SK-N-SH (cell line): ENCODE measurements around the gene COLEC12. TPM values are rescaled to one million over a fixed set of nuclear protein-coding genes. Genes with fewer than 3 reads are reported as not detected.

ENCODE experiments used
- CTCF ChIA-PET: fragments of 300-600, 350-600 bp; formaldehyde crosslinking; extraction: SDS; loops from one replicate; lab custom pipeline; 2021; lab: Yijun Ruan, JAX
- POLR2A ChIA-PET: fragments of 350-600 bp; sonication (Branson Sonifier 250); formaldehyde crosslinking; extraction: SDS; loops from one replicate; lab custom pipeline; 2020; ENCODE audit warnings: antibody characterized with exemption, inconsistent platforms; lab: Yijun Ruan, JAX
- DNase-seq: peaks from one replicate; pipeline ENCODE4 v3.0.0; 2012
- H2AFZ ChIP-seq: fragments of 200-600 bp; sonication (generic); 2 replicates; pipeline ENCODE4 v1.8.1; 2016; ENCODE audit warnings: antibody characterized with exemption, mild to moderate bottlenecking, low read depth
- H3F3A ChIP-seq: fragments of 200-600 bp; sonication (generic); replicated peaks from 2 replicates; pipeline ENCODE3; 2016; ENCODE audit warnings: antibody characterized with exemption, mild to moderate bottlenecking; ENCODE audit not compliant: insufficient read depth
- H3K27ac ChIP-seq, 2 experiments: fragments of 200-500 bp in 1 of 2; fragments of 200-600 bp in 1 of 2; sonication (Bioruptor generic) in 1 of 2; sonication (generic), shearing (Covaris generic) in 1 of 2; 2 replicates each; pipeline versions ENCODE4 v1.5.1 to v1.6.1; 2014 to 2016; ENCODE audit warnings: low read depth in 2 of 2, inconsistent platforms in 1 of 2, low read length in 1 of 2, mild to moderate bottlenecking in 1 of 2, mixed read lengths in 1 of 2
- H3K27me3 ChIP-seq: fragments of 200-600 bp; sonication (generic), shearing (Covaris generic); 2 replicates; pipeline ENCODE4 v1.6.1; 2016; ENCODE audit warnings: mixed run types; ENCODE audit not compliant: insufficient read depth
- H3K36me3 ChIP-seq, 2 experiments: fragments of 200-500 bp in 1 of 2; fragments of 200-600 bp in 1 of 2; sonication (Bioruptor generic) in 1 of 2; sonication (generic) in 1 of 2; replicated peaks in 1 of 2; 2 replicates each; pipeline versions ENCODE3 to v1.5.1; 2014 to 2016; ENCODE audit warnings: low read length in 1 of 2, mild to moderate bottlenecking in 1 of 2; ENCODE audit not compliant: insufficient read depth in 2 of 2, control insufficient read depth in 1 of 2
- H3K4me1 ChIP-seq, 2 experiments: fragments of 200-500 bp in 1 of 2; fragments of 200-600 bp in 1 of 2; sonication (Bioruptor generic) in 1 of 2; sonication (generic), shearing (Covaris generic) in 1 of 2; 2 replicates each; pipeline versions ENCODE4 v1.5.1 to v1.6.1; 2014 to 2016; ENCODE audit warnings: low read depth in 1 of 2, low read length in 1 of 2, mixed run types in 1 of 2; ENCODE audit not compliant: insufficient read depth in 2 of 2, control insufficient read depth in 1 of 2
- H3K4me2 ChIP-seq: fragments of 200-600 bp; sonication (generic), shearing (Covaris generic); 2 replicates; pipeline ENCODE4 v1.6.1; 2017; ENCODE audit warnings: mixed run types
- H3K4me3 ChIP-seq, 2 experiments: fragments of 200-500 bp in 1 of 2; fragments of 200-600 bp in 1 of 2; sonication (Bioruptor generic) in 1 of 2; sonication (generic), shearing (Covaris generic) in 1 of 2; 2 replicates each; pipeline versions ENCODE4 v1.5.1 to v1.8.1; 2014 to 2016; ENCODE audit warnings: low read depth in 2 of 2, inconsistent platforms in 1 of 2, low read length in 1 of 2, mild to moderate bottlenecking in 1 of 2, mixed read lengths in 1 of 2, moderate library complexity in 1 of 2
- H3K79me2 ChIP-seq: fragments of 200-600 bp; sonication (generic); 2 replicates; pipeline ENCODE4 v1.8.1; 2017; ENCODE audit warnings: mild to moderate bottlenecking; ENCODE audit not compliant: insufficient read depth
- H3K9ac ChIP-seq: fragments of 200-600 bp; sonication (generic); 2 replicates; pipeline ENCODE4 v1.6.1; 2017; ENCODE audit warnings: mixed run types
- H3K9me2 ChIP-seq: fragments of 200-600 bp; sonication (generic); 2 replicates; pipeline ENCODE4 v1.6.1; 2017; ENCODE audit warnings: mixed run types
- H3K9me3 ChIP-seq: fragments of 200-600 bp; sonication (generic); 2 replicates; pipeline ENCODE4 v1.6.1; 2017; ENCODE audit warnings: mixed run types, mild to moderate bottlenecking, moderate library complexity
- H4K20me1 ChIP-seq: fragments of 200-600 bp; sonication (generic); 2 replicates; pipeline ENCODE4 v1.6.1; 2017; ENCODE audit warnings: mild to moderate bottlenecking, mixed run types; ENCODE audit not compliant: insufficient read depth
- CTCF ChIP-seq: fragments of 200-600 bp; sonication (generic); IDR thresholded peaks from 2 replicates; pipeline ENCODE4 v1.6.1; 2017; ENCODE audit warnings: antibody characterized with exemption, mild to moderate bottlenecking, moderate library complexity
- GABPA ChIP-seq: IDR thresholded peaks from 2 replicates; pipeline ENCODE4 v1.4.0; 2012; ENCODE audit warnings: low read depth, mild to moderate bottlenecking
- NFIC ChIP-seq: IDR thresholded peaks from 2 replicates; pipeline ENCODE4 v1.4.0; 2012; ENCODE audit warnings: borderline replicate concordance
- NRF1 ChIP-seq: IDR thresholded peaks from 2 replicates; pipeline ENCODE4 v1.6.1; 2012; ENCODE audit warnings: low read depth, mild to moderate bottlenecking, low read length
- POLR2AphosphoS5 ChIP-seq: IDR thresholded peaks from 2 replicates; pipeline ENCODE4 v1.6.1; 2012; ENCODE audit warnings: low read depth, low read length
- RAD21 ChIP-seq: IDR thresholded peaks from 2 replicates; pipeline ENCODE4 v1.6.1; 2012; ENCODE audit warnings: mild to moderate bottlenecking, low read length
- REST ChIP-seq: IDR thresholded peaks from 2 replicates; pipeline ENCODE4 v1.6.1; 2012; ENCODE audit warnings: mild to moderate bottlenecking, low read depth, low read length, moderate library complexity
- SMC3 ChIP-seq: IDR thresholded peaks from 2 replicates; pipeline ENCODE4 v1.6.1; 2012; ENCODE audit warnings: low read depth, low read length, improper control_type of control experiment
- TCF12 ChIP-seq: IDR thresholded peaks from 2 replicates; pipeline ENCODE4 v1.4.0; 2012
- WGBS: methylation state at CpG from one replicate; pipeline ENCODE4 v1.1.6; 2017; ENCODE audit warnings: low lambda C conversion rate; 5-methylcytosine and 5-hydroxymethylcytosine counted together
- polyA plus RNA-seq, 3 experiments: library from polyadenylated mRNA; depleted of rRNA; stranded (reverse); fragments of >200 nt; gene quantifications; 2 replicates each; pipeline ENCODE4 v1.2.3, GENCODE V29; 2012

The COLEC12 gene
- polyA plus RNA-seq, 1 of the 3 experiments (the other 2 are of a cell fraction) = 41.2 TPM

- no peak for TF ChIP-seq REST
- TF ChIP-seq NFIC = no peak
- TF ChIP-seq SMC3 = no peak
- TF ChIP-seq NRF1 = no peak; the same call in 1 of the 2 replicates
- no peak for TF ChIP-seq CTCF
- TF ChIP-seq RAD21 = peak; percentile 41
Observed at GRCh38 chr18:393574-393957, 106.9 kb downstream of the COLEC12 start (continued).

GRCh38 chr18:392928-393573 lies 107.5 kb downstream of the COLEC12 start:
- no peak overlapping the region for H3K9ac ChIP-seq
- peaks cover 25% of the 10 kb centered on the region for H3F3A ChIP-seq
- 82% methylated on average over 6 of the region's 6 CpGs for WGBS
- POLR2A ChIA-PET = no interaction called here
- H3K27ac ChIP-seq = peak overlapping the region in 1 of 2 experiments; percentile 95; a peak in 2 of 4 replicates
- H3K9me3 ChIP-seq = no peaks in the 10 kb centered on the region
- no peaks in the 10 kb centered on the region for H3K79me2 ChIP-seq
- H4K20me1 ChIP-seq = no peaks in the 10 kb centered on the region
- TF ChIP-seq NRF1 = no peak
- TF ChIP-seq TCF12 = 0 out of 2 replicates have a peak, but pooled peaks have one; percentile 8
- TF ChIP-seq POLR2AphosphoS5 = no peak
- no peak for TF ChIP-seq GABPA
- TF ChIP-seq, all 33 proteins: peak for 1
- Histone ChIP-seq H3K36me3 (no peaks in the 10 kb centered on the region), H3K4me3 (no peak overlapping the region), H2AFZ (no peak overlapping the region), H3K27me3 (no peaks in the 10 kb centered on the region), H3K9me2 (no peaks in the 10 kb centered on the region), H3K4me2 (no peak overlapping the region), H3K4me1 (peaks cover 21 to 56% of the 10 kb centered on the region in 2 experiments)
- no peak for DNase-seq
- CTCF ChIA-PET = interaction anchor here (1.1 to 1.8 kb wide), 3 partner anchors 15 to 106 kb away, joined by 3 to 5 read pairs (median 4); no protein-coding TSS in a partner anchor
